HG02885 (cell line): Measurements from ENCODE around the gene FBL.
"Not testable (repeated sequence)": the region's sequence is repeated elsewhere in the genome, so short reads cannot be mapped to it uniquely, and the experiment has no call there.

Experiments
- ATAC-seq: cut with Tn5 transposase; IDR thresholded peaks from one replicate; pipeline ENCODE4 v1.9.1; 2021; ENCODE audit warnings: mild to moderate bottlenecking; ENCODE audit not compliant: unreplicated experiment, poor library complexity

The FBL gene

DNA sequence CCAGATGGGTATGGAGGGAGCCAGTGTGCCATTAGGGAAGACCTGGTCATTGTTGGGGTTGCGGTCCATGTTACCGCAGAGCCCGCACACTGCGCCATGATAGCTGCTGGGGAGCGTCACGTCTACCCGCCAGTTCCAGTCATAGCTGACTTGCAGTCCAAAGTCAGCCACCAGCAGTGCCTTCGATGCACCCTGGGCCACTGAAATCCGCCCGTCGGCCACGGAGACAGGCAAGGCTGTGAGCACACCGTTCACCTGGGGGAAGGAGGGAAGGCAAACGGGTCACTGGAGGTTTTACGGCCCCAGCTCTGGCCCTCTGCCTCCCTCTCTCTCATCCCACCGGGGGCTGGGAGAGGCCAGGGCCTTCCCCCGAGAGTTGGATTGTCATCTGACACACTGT is 31.8 kb upstream of the FBL start:
- ATAC-seq: not testable (repeated sequence)

- ATAC-seq: not testable (repeated sequence)
These were observed 31.3 kb upstream of the FBL start for GRCh38 chr19:39877488-39877887.

DNA sequence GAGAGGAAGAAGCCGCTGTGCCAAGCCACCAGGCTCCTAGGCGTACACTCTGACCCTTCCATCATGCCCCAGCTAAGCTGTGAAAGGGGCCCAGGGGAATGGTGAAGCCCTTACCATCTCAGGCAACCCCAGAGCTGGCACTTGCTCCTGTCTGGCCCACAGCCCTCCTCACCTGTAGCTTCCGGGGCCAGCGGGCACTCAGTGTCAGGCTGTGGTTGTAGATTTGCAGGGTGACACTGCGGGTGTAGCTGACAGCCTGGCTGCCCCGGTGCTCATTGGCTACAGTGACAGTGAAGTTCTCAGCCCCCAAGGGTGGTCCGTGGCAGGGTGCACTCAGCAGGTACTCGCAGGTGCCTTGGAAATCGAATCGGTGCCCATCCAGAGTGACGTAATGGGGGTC is 30.3 kb upstream of the FBL start:
- not testable (repeated sequence) for ATAC-seq

- not testable (repeated sequence) for ATAC-seq
These were observed 29.3 kb upstream of the FBL start for GRCh38 chr19:39875401-39875864.

- ATAC-seq: no peak
These were observed 28.2 kb upstream of the FBL start for GRCh38 chr19:39874404-39874803.

- ATAC-seq: no peak
These were observed 27.2 kb upstream of the FBL start for GRCh38 chr19:39873385-39873784.

GRCh38 chr19:39871886-39872866 is 26.0 kb upstream of the FBL start:
- no peak for ATAC-seq

DNA sequence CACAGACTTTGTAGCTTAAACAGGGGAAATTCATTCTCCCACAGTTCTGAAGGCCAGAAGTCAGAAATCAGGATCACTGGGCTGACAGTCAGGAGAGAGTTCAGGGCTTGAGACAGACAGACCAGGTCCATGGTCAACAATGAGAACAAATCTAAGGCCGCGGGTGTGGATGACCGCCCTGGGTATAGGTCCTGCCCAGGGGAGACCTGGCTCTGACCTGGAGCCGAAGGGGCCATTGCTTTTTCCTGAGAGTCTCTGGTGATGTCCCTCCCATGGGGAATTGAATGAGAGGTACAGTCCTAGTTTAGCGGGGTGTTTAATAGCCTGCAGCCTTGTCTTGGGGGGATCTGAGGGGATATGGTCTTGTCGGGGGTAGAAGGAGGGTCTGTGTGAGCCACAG is 25.2 kb upstream of the FBL start:
- ATAC-seq: no peak

DNA sequence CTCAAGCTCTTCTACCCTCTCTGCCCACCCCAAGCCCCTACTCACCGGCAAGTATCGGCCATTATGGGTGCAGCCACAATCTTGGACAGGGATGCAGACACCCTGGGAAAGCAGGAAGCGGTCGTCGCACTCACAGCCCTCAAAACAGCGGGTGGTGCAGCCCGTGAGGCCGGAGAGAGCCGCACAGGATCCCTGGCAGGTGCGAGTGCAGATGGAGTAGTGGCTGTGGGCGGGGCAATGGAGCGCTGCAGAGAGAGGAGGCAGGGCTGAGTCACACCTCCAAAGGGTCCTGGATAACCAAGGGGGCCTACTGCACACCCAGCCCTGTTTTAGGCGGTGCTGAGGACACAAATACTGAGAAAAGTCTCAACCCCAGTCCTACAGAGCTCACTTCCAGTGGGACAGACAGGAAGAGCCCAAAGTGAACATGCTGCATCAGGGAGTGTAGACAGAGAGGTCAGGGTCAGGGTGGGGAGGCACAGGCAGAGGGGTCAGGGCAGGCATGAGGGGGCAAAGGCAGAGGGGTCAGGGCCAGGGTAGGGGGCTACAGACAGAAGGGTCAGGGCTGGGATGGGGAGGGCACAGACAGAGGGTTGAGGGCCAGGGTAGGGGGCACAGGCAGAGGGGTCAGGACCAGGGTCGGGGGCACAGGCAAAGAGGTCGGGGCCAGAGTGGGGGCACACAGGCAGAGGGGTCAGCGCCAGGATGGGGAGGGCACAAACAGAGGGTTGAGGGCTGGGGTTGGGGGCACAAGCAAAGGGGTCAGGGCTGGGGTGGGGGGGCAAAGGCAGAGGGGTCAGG is 24.2 kb upstream of the FBL start:
- ATAC-seq: no peak

DNA sequence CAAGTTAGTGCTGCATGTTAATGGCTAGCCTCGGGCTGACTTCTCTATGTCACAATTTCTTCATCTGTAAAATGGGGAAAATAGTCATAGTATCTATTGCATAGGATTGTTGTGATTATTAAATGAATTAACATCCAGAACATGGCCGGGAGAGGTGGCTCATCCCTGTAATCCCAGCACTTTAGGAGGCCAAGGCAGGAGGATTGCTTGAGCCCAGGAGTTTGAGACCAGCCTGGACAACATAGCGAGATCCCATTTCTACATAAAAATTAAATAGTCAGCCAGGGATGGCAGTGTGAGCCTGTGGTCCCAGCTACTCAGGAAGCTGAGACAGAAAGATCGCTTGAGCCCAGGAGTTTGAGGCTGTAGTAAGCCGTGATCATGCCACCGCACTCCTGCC is 21.8 kb upstream of the FBL start:
- ATAC-seq: no peak

GRCh38 chr19:39867133-39867532 is 21.0 kb upstream of the FBL start:
- ATAC-seq: no peak

- no peak for ATAC-seq
These were observed 19.8 kb upstream of the FBL start for GRCh38 chr19:39865953-39866352.

GRCh38 chr19:39865186-39865585 is 19.0 kb upstream of the FBL start:
- ATAC-seq: no peak

GRCh38 chr19:39864118-39864517 is 17.9 kb upstream of the FBL start:
- no peak for ATAC-seq

DNA sequence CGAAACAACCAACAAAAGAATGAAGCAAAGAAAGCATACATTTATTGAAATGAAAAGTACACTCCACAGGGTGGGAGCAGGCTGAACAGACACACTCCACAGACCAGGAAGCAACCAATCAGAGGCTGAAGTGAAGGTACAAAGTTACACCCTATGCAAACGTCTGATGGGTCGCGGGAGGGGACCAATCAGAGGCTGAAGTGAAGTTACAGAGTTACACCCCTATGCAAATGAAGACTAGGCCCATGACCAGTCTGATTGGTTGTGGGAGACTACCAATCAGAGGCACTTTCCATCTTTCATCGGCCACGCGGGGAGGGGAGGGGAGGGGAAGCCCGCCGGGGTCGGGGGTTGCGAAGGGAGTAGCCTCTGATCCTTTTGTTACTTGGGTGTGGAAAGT is 12.4 kb upstream of the FBL start:
- ATAC-seq: no peak

- ATAC-seq: no peak
These were observed 6.7 kb upstream of the FBL start for GRCh38 chr19:39852882-39853281.

GRCh38 chr19:39850892-39851291 is 4.7 kb upstream of the FBL start:
- no peak for ATAC-seq

DNA sequence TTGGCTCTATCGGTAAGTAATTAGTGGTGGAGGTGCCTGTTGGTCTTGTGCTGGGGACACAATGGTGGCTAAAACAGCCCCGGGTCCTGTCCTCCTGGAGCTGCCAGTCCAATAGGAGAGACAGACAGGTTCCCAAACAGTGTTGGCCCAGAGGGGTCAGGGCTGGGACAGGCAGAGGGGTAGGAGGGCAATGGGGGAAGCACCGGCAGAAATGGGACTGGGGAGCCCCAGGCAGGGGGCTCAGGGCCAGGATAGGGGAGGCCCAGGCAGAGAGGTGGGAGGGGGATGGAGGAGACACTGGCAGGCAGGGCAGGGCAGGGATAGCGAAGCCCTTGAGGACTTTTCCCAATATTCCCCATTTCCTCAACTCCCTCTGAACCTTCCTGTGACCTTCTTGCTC is 2.2 kb upstream of the FBL start:
- ATAC-seq: no peak

GRCh38 chr19:39847525-39847924 is 1.3 kb upstream of the FBL start:
- no peak for ATAC-seq

- ATAC-seq: no peak
These were observed 703 bp upstream of the FBL start for GRCh38 chr19:39846678-39847486.
